Common myeloid progenitor, CD34-positive (primary cell): Measurements from ENCODE around the gene KIFAP3.
A peak's percentile ranks its signal among the peaks of the same experiment; 100 is the strongest.

ENCODE experiments used
- CTCF ChIA-PET: fragments of 350-600 bp; sonication (Branson Sonifier 250); formaldehyde crosslinking; loops from one replicate; lab custom pipeline; 2021; ENCODE audit warnings: antibody characterized with exemption; lab: Charles Lee
- POLR2A ChIA-PET: fragments of 350-600 bp; sonication (Branson Sonifier 250); formaldehyde crosslinking; loops from one replicate; lab custom pipeline; 2021; ENCODE audit warnings: antibody characterized with exemption; lab: Charles Lee
- DNase-seq, 3 donors: peaks; one replicate each; pipeline versions ENCODE4 v3.0.0 to v3.0.0-alpha.2; 2013
- H3K27ac ChIP-seq, 2 experiments: 1 replicate in 1 of 2; 2 replicates in 1 of 2; pipeline ENCODE4 v1.7.0; 2013; ENCODE audit warnings: inconsistent platforms in 2 of 2, low read length in 2 of 2, mild to moderate bottlenecking in 2 of 2, low read depth in 1 of 2, moderate library complexity in 1 of 2; ENCODE audit not compliant: severe bottlenecking in 2 of 2, insufficient read depth in 1 of 2, poor library complexity in 1 of 2
- H3K27me3 ChIP-seq, 5 experiments: replicated peaks in 2 of 5; 1 replicate in 3 of 5; 2 replicates in 2 of 5; pipeline versions ENCODE4 v1.6.1 to v1.7.0; 2013; ENCODE audit warnings: low read length in 4 of 5, mild to moderate bottlenecking in 2 of 5, moderate library complexity in 2 of 5, inconsistent platforms in 1 of 5; ENCODE audit not compliant: insufficient read depth in 5 of 5, control insufficient read depth in 4 of 5
- H3K36me3 ChIP-seq, 4 experiments: 1 replicate in 2 of 4; 2 replicates in 2 of 4; pipeline versions ENCODE4 v1.6.1 to v1.7.0; 2013; ENCODE audit warnings: low read length in 3 of 4, control low read depth in 1 of 4, mild to moderate bottlenecking in 1 of 4; ENCODE audit not compliant: control insufficient read depth in 4 of 4, insufficient read depth in 4 of 4
- H3K4me1 ChIP-seq, 4 experiments: 1 replicate in 3 of 4; 2 replicates in 1 of 4; pipeline versions ENCODE4 v1.6.1 to v1.7.1; 2013; ENCODE audit warnings: low read length in 3 of 4, mild to moderate bottlenecking in 3 of 4, control low read depth in 1 of 4, inconsistent platforms in 1 of 4, moderate library complexity in 1 of 4; ENCODE audit not compliant: control insufficient read depth in 4 of 4, insufficient read depth in 4 of 4; ENCODE audit errors: control extremely low read depth in 1 of 4
- H3K4me3 ChIP-seq, 7 experiments: 1 replicate in 4 of 7; 2 replicates in 3 of 7; pipeline versions ENCODE4 v1.5.1 to v1.7.0; 2013; ENCODE audit warnings: mild to moderate bottlenecking in 7 of 7, low read length in 6 of 7, moderate library complexity in 6 of 7, inconsistent platforms in 2 of 7, low read depth in 2 of 7, control low read depth in 1 of 7; ENCODE audit not compliant: insufficient read depth in 4 of 7, control insufficient read depth in 1 of 7; ENCODE audit errors: extremely low read depth in 1 of 7
- H3K9me3 ChIP-seq, 5 experiments: 1 replicate in 4 of 5; 2 replicates in 1 of 5; pipeline versions ENCODE4 v1.6.1 to v1.7.1; 2013; ENCODE audit warnings: low read length in 4 of 5, mild to moderate bottlenecking in 2 of 5, inconsistent platforms in 1 of 5, low read depth in 1 of 5, moderate library complexity in 1 of 5; ENCODE audit not compliant: control insufficient read depth in 4 of 5, insufficient read depth in 2 of 5; ENCODE audit errors: control extremely low read depth in 1 of 5
- WGBS: methylation state at CpG from one replicate; pipeline ENCODE4 v1.1.5; 2013; ENCODE audit not compliant: insufficient coverage; 5-methylcytosine and 5-hydroxymethylcytosine counted together

The KIFAP3 gene

DNA sequence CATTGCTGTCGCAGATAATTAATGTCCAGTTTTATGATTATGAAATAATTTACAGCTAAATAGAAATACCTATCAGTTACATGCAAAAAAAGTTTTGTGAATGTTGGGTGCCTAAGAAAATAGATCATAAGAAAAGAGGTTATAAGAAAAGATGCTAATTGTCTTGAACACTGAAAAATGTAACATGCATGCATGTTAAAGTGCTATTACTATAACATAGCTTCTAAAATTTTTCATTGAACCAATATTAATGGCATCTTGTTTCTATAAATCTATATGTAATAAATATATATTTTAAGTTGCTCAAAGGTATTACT, 145.3 kb downstream of the KIFAP3 start:
- no CpG with 5 or more reads among the region's 1 CpG for WGBS
- Histone ChIP-seq H3K4me3 (no peak overlapping the region), H3K36me3 (no peaks in the 10 kb centered on the region), H3K4me1 (peaks cover 0 to 2% (median 0%) of the 10 kb centered on the region in 4 experiments), H3K9me3 (no peaks in the 10 kb centered on the region), H3K27ac (no peak overlapping the region), H3K27me3 (no peaks in the 10 kb centered on the region)
- no peak for DNase-seq
- CTCF ChIA-PET = interaction anchor here (0.6 to 1.7 kb wide), 10 partner anchors 10 to 145 kb away, joined by 3 to 6 read pairs (median 3); partner anchors contain the start of genes KIFAP3 and SCYL3
- POLR2A ChIA-PET = interaction anchor here (0.7 kb wide), 1 partner anchor 648 kb away, joined by 3 read pairs; no protein-coding TSS in a partner anchor

DNA sequence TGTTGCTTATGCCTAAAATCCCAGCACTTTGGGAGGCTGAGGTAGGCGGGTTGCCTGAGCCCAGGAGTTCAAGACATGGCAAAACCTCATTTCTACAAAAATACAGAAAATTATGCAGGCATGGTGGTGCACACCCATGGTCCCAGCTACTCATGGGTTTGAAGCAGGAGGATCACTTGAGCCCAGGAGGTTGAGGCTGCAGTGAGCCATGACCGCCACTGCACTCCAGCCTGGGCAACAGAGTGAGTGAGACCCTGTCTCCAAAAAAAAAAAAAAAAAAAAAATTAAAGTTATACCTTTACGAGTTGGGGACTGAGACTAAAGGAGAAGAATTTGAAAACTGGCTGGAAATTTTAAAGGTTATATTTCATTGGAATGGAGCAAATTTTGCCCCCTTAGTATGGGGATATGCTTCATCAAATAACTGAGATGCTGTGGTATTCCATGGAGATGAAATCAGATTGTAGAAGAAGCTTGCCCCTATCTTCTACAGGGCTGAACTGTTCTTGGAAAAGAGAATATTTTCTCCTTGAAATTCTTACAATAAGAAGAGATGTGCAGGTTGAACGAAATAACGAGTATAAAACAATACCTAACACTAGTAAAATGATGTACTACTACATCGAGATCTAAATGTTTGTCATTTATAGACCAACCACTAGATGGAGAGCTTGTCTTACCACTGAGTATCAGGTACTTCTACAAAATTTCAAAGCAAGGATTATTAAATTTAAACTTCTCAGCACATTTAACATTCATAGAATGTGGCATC, 145.9 kb downstream of the KIFAP3 start:
- ChIA-PET POLR2A (interaction anchor here (0.7 kb wide), 1 partner anchor 649 kb away, joined by 3 read pairs; no protein-coding TSS in a partner anchor), CTCF (interaction anchor here (0.6 to 1.7 kb wide), 11 partner anchors 10 to 999 kb away, joined by 3 to 6 read pairs (median 3); partner anchors contain the start of genes KIFAP3 and SCYL3)
- no peaks in the 10 kb centered on the region for H3K36me3 ChIP-seq
- DNase-seq = peak; percentile 51 to 78 (median 77)
- no peaks in the 10 kb centered on the region for H3K9me3 ChIP-seq
- no peak overlapping the region for H3K4me3 ChIP-seq
- 40% methylated on average over 3 of the region's 6 CpGs for WGBS
- peaks cover 0 to 2% (median 0%) of the 10 kb centered on the region in 4 experiments for H3K4me1 ChIP-seq
- H3K27ac ChIP-seq = no peak overlapping the region
- H3K27me3 ChIP-seq = no peaks in the 10 kb centered on the region

DNA sequence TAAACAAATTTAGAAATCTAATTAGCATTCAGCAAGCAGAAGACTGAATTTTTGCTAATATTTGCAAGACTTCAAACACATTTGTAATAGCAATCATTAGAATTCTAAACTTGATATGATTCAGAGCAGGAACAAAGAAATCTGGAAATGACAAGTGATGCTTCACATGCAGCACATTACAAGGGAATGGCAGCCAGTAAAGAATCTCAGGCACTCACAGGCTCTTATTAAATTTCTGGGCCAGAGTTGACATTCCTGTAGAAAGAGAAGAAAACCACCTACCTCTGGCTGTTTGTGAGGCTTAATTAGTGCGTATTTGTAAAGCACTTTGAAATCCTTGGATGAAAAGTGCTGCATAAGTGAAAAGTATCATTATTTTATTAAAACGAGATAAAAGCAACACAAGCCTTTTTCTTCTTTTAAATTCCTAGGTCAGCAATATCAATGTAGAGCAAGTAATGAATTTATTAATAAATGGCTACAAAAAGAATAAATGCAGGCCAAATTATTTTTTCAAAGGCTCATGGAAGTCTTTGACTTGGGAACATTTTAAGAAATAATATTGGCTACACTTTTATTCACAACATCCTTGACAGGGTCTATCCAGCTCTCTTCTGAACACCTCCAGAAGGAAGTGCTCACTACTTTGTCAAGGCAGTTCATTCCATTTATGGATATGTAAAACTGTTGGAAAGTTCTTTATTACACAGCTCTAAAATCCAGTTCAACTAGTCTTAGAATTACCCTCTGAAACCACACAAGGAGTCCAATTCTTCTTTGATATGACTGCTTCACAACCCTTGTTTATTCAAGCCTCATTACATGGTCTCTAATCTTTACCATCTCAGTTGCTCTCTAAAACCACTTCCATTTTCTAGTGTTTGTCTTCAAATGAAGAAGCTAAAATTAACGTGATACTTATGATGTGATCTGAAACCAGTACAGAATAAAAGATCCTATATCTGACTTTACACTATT, 148.7 kb downstream of the KIFAP3 start:
- no peaks in the 10 kb centered on the region for H3K9me3 ChIP-seq
- WGBS = no CpG with 5 or more reads among the region's 3 CpGs
- no peaks in the 10 kb centered on the region for H3K27me3 ChIP-seq
- H3K4me1 ChIP-seq = peaks cover 0 to 2% (median 0%) of the 10 kb centered on the region in 4 experiments
- DNase-seq = peak in 2 of 3 donors; percentile 47 to 60
- ChIA-PET POLR2A (no interaction called here), CTCF (no interaction called here)
- H3K4me3 ChIP-seq = no peak overlapping the region
- no peak overlapping the region for H3K27ac ChIP-seq
- no peaks in the 10 kb centered on the region for H3K36me3 ChIP-seq

DNA sequence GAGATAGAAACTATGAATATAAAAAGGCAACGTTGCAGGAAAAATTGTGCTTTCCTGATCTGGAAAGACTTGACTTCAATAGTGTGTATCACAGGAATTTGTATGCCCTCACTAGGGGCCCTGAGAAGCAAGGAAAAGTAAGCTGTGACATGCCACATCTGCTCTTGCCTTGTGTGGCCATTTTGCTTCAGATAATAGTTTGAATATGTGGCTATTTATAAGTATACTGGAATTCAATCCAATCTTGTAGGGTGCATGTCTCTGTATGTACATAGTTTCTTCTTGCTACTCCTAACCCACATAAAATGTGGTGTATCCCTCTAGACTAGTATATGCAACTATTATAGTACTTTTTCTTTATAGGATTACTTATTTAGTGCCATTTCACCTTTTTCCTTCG, 149.7 kb downstream of the KIFAP3 start:
- no peak for DNase-seq
- Histone ChIP-seq H3K4me3 (no peak overlapping the region), H3K4me1 (peaks cover 0 to 2% (median 0%) of the 10 kb centered on the region in 4 experiments), H3K36me3 (peaks cover 0 to 2% (median 0%) of the 10 kb centered on the region in 4 experiments), H3K27me3 (no peaks in the 10 kb centered on the region), H3K9me3 (no peaks in the 10 kb centered on the region), H3K27ac (no peak overlapping the region)
- 100% methylated on average over 1 of the region's 2 CpGs for WGBS
- ChIA-PET POLR2A (no interaction called here), CTCF (no interaction called here)

DNA sequence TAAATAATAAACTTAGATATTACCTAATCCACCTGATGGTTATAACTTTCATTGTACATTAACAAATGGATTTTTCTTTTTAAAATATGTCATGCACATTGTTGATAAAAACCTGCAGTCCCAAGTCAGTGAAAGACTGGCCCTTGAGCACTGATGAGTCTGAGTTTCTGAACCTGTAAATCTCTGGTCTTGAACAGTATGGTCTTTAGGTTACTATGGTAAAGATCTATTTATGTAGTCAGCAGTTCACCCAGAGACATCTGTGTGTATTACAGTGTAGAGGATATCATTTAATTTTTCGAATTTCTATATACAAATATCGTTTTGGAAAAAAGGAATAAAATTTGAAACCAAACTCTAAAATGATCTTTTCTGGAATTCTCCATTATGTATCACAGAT, 150.4 kb downstream of the KIFAP3 start:
- H3K9me3 ChIP-seq = no peaks in the 10 kb centered on the region
- POLR2A ChIA-PET = no interaction called here

DNA sequence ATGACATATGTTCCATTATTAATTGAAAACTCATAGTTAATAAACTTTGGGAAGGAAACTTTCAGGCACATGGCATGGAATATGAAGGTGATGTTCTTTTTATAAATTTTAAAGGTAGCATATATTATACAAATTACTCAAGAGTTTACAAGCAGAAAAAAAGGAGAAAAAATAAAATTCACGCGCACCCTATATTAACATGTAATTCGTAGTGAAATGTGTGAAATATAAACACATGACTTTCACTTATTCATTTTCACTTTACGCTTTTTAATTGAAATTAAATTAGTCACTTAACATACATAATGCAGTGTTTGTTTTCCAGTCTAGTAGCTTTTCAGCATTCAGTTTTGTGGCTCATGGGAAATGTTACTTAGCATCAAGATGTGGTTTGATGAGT, 153.4 kb downstream of the KIFAP3 start:
- H3K36me3 ChIP-seq = peaks cover 0 to 5% (median under 1%) of the 10 kb centered on the region in 4 experiments
- H3K27me3 ChIP-seq = no peaks in the 10 kb centered on the region
- WGBS = no CpG with 5 or more reads among the region's 4 CpGs
- H3K4me3 ChIP-seq = no peak overlapping the region
- no peak for DNase-seq
- CTCF ChIA-PET = interaction anchor here (1.8 kb wide), 1 partner anchor 10 kb away, joined by 6 read pairs; no protein-coding TSS in a partner anchor
- H3K9me3 ChIP-seq = no peaks in the 10 kb centered on the region
- H3K27ac ChIP-seq = no peak overlapping the region
- POLR2A ChIA-PET = no interaction called here
- peaks cover 0 to 2% (median 0%) of the 10 kb centered on the region in 4 experiments for H3K4me1 ChIP-seq

More for the DNA sequence above, 150.4 kb downstream of the KIFAP3 start:
- peaks cover 0 to 2% (median 0%) of the 10 kb centered on the region in 4 experiments for H3K36me3 ChIP-seq
- H3K27ac ChIP-seq = no peak overlapping the region
- peaks cover 0 to 2% (median 0%) of the 10 kb centered on the region in 4 experiments for H3K4me1 ChIP-seq
- no peak overlapping the region for H3K4me3 ChIP-seq
- no peaks in the 10 kb centered on the region for H3K27me3 ChIP-seq
- CTCF ChIA-PET = interaction anchor here (0.6 kb wide), 1 partner anchor 51 kb away, joined by 3 read pairs; no protein-coding TSS in a partner anchor
- WGBS = no CpG with 5 or more reads among the region's 2 CpGs
- DNase-seq = no peak
